OCI-LY7 (cell line): ENCODE data around the gene INSRR.

Source experiments
- CTCF ChIP-seq: fragments of 200-600 bp; sonication (generic); conservative IDR thresholded peaks from 2 replicates; pipeline ENCODE4 v1.5.1; 2014; ENCODE audit warnings: mild to moderate bottlenecking, antibody characterized with exemption, low read length, moderate library complexity, mixed read lengths
- EZH2phosphoT487 ChIP-seq: fragments of 200-600 bp; sonication (generic); IDR thresholded peaks from 2 replicates; pipeline ENCODE4 v1.6.1; 2018; ENCODE audit warnings: low read depth, borderline replicate concordance, mild to moderate bottlenecking, mixed run types, antibody characterized with exemption, low read length, moderate library complexity, mixed read lengths

DNA sequence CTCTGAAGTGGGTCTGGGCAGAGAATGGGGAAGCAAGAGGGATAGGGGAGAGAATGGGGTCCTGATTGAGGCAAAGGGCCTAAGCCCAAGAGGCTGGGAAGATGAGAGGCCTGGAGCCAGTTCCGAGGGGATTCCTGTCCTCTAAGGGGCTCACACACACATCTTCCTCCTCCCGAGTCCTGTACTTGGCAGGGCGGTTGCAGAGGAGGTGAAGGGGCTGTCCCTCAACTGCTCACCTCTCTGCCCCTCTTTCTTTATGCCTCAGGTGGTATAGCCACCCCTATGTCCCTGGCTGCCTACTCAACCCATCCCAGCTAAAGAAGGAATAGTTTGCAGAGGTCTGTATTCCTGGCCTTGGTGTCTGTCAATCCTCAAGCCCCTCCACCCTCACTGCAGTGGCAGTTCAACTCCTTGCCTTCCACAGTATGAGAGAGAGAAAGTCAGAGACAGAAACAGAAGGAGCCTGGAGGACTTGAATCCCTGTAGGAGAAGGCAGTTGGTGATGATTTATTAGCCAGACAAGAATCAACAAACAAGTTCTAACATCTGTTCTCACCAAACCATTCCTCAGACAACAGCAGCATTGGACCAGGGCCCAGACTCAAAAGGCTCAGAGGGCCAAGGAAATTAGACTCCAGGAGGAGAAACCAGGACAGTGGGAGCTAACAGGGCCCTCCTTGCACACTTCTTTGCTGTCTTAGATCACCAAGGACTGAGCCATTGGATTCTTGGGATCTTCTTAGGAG, 53.0 kb downstream of the INSRR start:
- TF ChIP-seq CTCF (no peak), EZH2phosphoT487 (no peak)
